ENCODE data around the gene ABCC9. TPM values are rescaled to one million over a fixed set of nuclear protein-coding genes. Genes with fewer than 3 reads are reported as not detected.

Gene ABCC9
- total and polyA plus RNA-seq, 10 donors: 0.42 to 21.8 (median 14.2) TPM

DNA sequence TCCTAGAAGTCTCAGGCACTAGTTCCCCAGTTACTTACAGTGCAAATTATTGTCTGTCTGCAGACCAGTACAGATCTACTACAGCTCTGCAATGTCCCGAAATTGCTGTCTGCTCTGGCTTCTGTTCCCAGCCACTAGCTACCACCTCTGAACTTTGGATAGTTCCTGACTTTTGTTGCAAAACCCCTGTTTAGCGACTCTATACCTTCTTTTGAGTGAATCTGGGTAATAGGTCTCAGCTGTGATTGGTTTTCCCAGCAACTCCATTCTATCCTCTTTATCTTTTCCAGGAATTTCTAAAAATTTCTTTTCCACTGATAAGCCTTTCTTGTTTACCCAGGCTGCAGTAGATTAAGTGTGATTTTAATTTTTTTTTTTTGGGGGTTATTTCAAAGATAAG lies 183.5 kb downstream of the ABCC9 start:
- intact Hi-C loops (cut with DNase I; ENCODE audit: low total_unique reads): no loop called here
- WGBS, 5 donors: 52 to 74% (median 63%) methylated on average over 2 of the region's 2 CpGs
- Histone ChIP-seq H3K27ac (no peak overlapping the region), H3K27me3 (replicated peaks in 1 of 7) (no peaks in the 10 kb centered on the region), H3K4me1 (no peaks in the 10 kb centered on the region), H3K9me3 (no peaks in the 10 kb centered on the region), H3K36me3 (no peaks in the 10 kb centered on the region), H3K4me3 (no peak overlapping the region)
- no peak for TF ChIP-seq POLR2A (IDR thresholded peaks at IDR 0.05)
- no peak for DNase-seq

- no peaks in the 10 kb centered on the region for H3K36me3 ChIP-seq
- H3K27ac ChIP-seq: no peak overlapping the region
- no peaks in the 10 kb centered on the region for H3K4me1 ChIP-seq
- H3K27me3 ChIP-seq (replicated peaks in 1 of 7): no peaks in the 10 kb centered on the region
- H3K4me3 ChIP-seq: no peak overlapping the region
- no peaks in the 10 kb centered on the region for H3K9me3 ChIP-seq
- WGBS, 5 donors: 93 to 98% (median 95%) methylated on average over 4 of the region's 4 CpGs
- TF ChIP-seq POLR2AphosphoS5 (IDR thresholded peaks at IDR 0.05) (no peak), POLR2A (IDR thresholded peaks at IDR 0.05) (no peak)
- TF ChIP-seq, protein P1, sequence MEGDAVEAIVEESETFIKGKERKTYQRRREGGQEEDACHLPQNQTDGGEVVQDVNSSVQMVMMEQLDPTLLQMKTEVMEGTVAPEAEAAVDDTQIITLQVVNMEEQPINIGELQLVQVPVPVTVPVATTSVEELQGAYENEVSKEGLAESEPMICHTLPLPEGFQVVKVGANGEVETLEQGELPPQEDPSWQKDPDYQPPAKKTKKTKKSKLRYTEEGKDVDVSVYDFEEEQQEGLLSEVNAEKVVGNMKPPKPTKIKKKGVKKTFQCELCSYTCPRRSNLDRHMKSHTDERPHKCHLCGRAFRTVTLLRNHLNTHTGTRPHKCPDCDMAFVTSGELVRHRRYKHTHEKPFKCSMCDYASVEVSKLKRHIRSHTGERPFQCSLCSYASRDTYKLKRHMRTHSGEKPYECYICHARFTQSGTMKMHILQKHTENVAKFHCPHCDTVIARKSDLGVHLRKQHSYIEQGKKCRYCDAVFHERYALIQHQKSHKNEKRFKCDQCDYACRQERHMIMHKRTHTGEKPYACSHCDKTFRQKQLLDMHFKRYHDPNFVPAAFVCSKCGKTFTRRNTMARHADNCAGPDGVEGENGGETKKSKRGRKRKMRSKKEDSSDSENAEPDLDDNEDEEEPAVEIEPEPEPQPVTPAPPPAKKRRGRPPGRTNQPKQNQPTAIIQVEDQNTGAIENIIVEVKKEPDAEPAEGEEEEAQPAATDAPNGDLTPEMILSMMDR (IDR thresholded peaks at IDR 0.05 in 8 of 11, conservative IDR thresholded peaks at IDR 0.05 in 3 of 11): no peak
- no peak for DNase-seq
- intact Hi-C loops (cut with DNase I; ENCODE audit: low total_unique reads): no loop called here
These were observed 184.5 kb downstream of the ABCC9 start for GRCh38 chr12:21756699-21757098.

- TF ChIP-seq POLR2A (IDR thresholded peaks at IDR 0.05) (no peak), POLR2AphosphoS5 (IDR thresholded peaks at IDR 0.05) (no peak)
- TF ChIP-seq, protein P1 (IDR thresholded peaks at IDR 0.05 in 8 of 11, conservative IDR thresholded peaks at IDR 0.05 in 3 of 11): no peak
- Histone ChIP-seq H3K36me3 (no peaks in the 10 kb centered on the region), H3K9me3 (no peaks in the 10 kb centered on the region), H3K27ac (peak overlapping the region in 4 of 8 donors; percentile 20 to 39 (median 32)), H3K4me1 (no peaks in the 10 kb centered on the region), H3K27me3 (replicated peaks in 1 of 7) (no peaks in the 10 kb centered on the region), H3K4me3 (no peak overlapping the region)
- no peak for DNase-seq
- intact Hi-C loops (cut with DNase I; ENCODE audit: low total_unique reads): no loop called here
- WGBS, 5 donors: 27 to 54% (median 36%) methylated on average over 4 of the region's 4 CpGs
These were observed 189.7 kb downstream of the ABCC9 start for GRCh38 chr12:21751517-21751916.

Small RNA genes within 50 kb of the gene (small RNA-seq; reads per million reads assigned to genes)
- 0 reads per million in 4 donors for gene AC008250.2

Other genes starting within 250 kb of the ABCC9 start
- 10 to 100 TPM in 4 of 7 donors, 1 to 10 TPM in 3; 4.5 to 19.3 (median 11.2) TPM for gene KCNJ8, start 166.7 kb downstream of the ABCC9 start, total RNA-seq
- gene KCNJ8, start 166.7 kb downstream of the ABCC9 start, polyA plus RNA-seq: 1 to 10 TPM; 1.6 to 2.2 (median 2.2) TPM
- 10 to 100 TPM; 21.6 to 28.8 (median 26.4) TPM for gene CMAS, start 104.8 kb upstream of the ABCC9 start, total RNA-seq
- gene CMAS, start 104.8 kb upstream of the ABCC9 start, polyA plus RNA-seq: 10 to 100 TPM; 18.7 to 30.7 (median 24.3) TPM

Measured in spleen (tissue), 11 donors.